Keratinocyte (primary cell): Measurements from ENCODE around the gene PDZRN3. TPM values are rescaled to one million over a fixed set of nuclear protein-coding genes. Genes with fewer than 3 reads are reported as not detected.

Experiments used
- DNase-seq: peaks from one replicate; pipeline ENCODE4 v3.0.0-alpha.2; 2011; ENCODE audit warnings: low read depth, missing footprints, low spot score
- FAIRE-seq: peaks from 2 replicates; lab custom pipeline; 2011; peaks lifted over from hg19 to GRCh38; lab: Jason Lieb, UNC
- H2AFZ ChIP-seq: 2 replicates; pipeline ENCODE4 v1.6.0; 2012; ENCODE audit warnings: low read length, control low read depth, inconsistent platforms; ENCODE audit not compliant: control insufficient read depth
- H3K27ac ChIP-seq: 2 replicates; pipeline ENCODE4 v1.5.1; 2011; ENCODE audit warnings: low read length; ENCODE audit not compliant: control insufficient read depth, insufficient read depth
- H3K27me3 ChIP-seq: 3 replicates; pipeline ENCODE4 v1.6.0; 2011; ENCODE audit warnings: low read length; ENCODE audit not compliant: control insufficient read depth, insufficient read depth; ENCODE audit errors: extremely low read depth
- H3K36me3 ChIP-seq, 2 experiments: 2 replicates in 1 of 2; 3 replicates in 1 of 2; pipeline ENCODE4 v1.5.1; 2011; ENCODE audit warnings: low read length in 2 of 2, mild to moderate bottlenecking in 1 of 2; ENCODE audit not compliant: control insufficient read depth in 2 of 2, insufficient read depth in 2 of 2; ENCODE audit errors: extremely low read depth in 1 of 2
- H3K4me1 ChIP-seq: 3 replicates; pipeline ENCODE4 v1.5.1; 2011; ENCODE audit warnings: low read length; ENCODE audit not compliant: control insufficient read depth, insufficient read depth; ENCODE audit errors: extremely low read depth
- H3K4me2 ChIP-seq: 3 replicates; pipeline ENCODE4 v1.6.0; 2011; ENCODE audit warnings: low read depth, low read length; ENCODE audit not compliant: control insufficient read depth, insufficient read depth; ENCODE audit errors: extremely low read depth
- H3K4me3 ChIP-seq, 3 experiments: fragments of 200-600 bp in 1 of 3; sonication (generic) in 1 of 3; 2 replicates in 2 of 3; 3 replicates in 1 of 3; pipeline ENCODE4 v1.5.1; 2011 to 2016; ENCODE audit warnings: low read length in 3 of 3, mild to moderate bottlenecking in 3 of 3, control low read depth in 2 of 3, inconsistent platforms in 1 of 3, low read depth in 1 of 3, mixed read lengths in 1 of 3, mixed run types in 1 of 3, moderate library complexity in 1 of 3; ENCODE audit not compliant: control insufficient read depth in 2 of 3, insufficient read depth in 2 of 3; ENCODE audit errors: extremely low read depth in 1 of 3
- H3K79me2 ChIP-seq: 2 replicates; pipeline ENCODE4 v1.6.0; 2012; ENCODE audit warnings: low read length; ENCODE audit not compliant: control insufficient read depth, insufficient read depth
- H3K9ac ChIP-seq: 3 replicates; pipeline ENCODE4 v1.6.0; 2011; ENCODE audit warnings: low read length; ENCODE audit not compliant: control insufficient read depth, insufficient read depth; ENCODE audit errors: extremely low read depth
- H3K9me1 ChIP-seq: 3 replicates; pipeline ENCODE4 v1.6.0; 2011; ENCODE audit warnings: low read length; ENCODE audit not compliant: control insufficient read depth, insufficient read depth; ENCODE audit errors: extremely low read depth
- H3K9me3 ChIP-seq: 2 replicates; pipeline ENCODE4 v1.5.1; 2012; ENCODE audit warnings: low read depth, low read length; ENCODE audit not compliant: control insufficient read depth
- H4K20me1 ChIP-seq: 3 replicates; pipeline ENCODE4 v1.6.0; 2011; ENCODE audit warnings: low read length; ENCODE audit not compliant: control insufficient read depth, insufficient read depth; ENCODE audit errors: extremely low read depth
- EZH2 ChIP-seq: IDR thresholded peaks from one replicate; pipeline ENCODE4 v1.6.1; 2012; ENCODE audit warnings: inconsistent platforms, mild to moderate bottlenecking, low read length, moderate library complexity
- dilution Hi-C: fragments of 300-500 bp; cut with MboI; formaldehyde crosslinking; loops from one replicate; pipeline ENCODE4 v1.7.0; 2020; ENCODE audit warnings: low sequenced_read_pairs; ENCODE audit not compliant: extremely low pct_ligation_motif_present
- polyA plus RNA-seq, 5 experiments: library from polyadenylated mRNA; depleted of rRNA in 3 of 5; stranded (reverse) in 3 of 5; stranded (forward) in 1 of 5; unstranded in 1 of 5; fragments of >200 nt; gene quantifications; 1 replicate in 1 of 5; 2 replicates in 3 of 5; 3 replicates in 1 of 5; pipeline versions ENCODE4 v1.2.1 to v1.2.3, GENCODE V29; 2011 to 2012; ENCODE audit warnings: missing spikeins in 2 of 5, low read depth in 1 of 5, low replicate concordance in 1 of 5
- TF ChIP-seq, protein P1 (sequence below), 3 experiments: IDR thresholded peaks in 1 of 3; conservative IDR thresholded peaks in 1 of 3; optimal IDR thresholded peaks in 1 of 3; 2 replicates in 2 of 3; 3 replicates in 1 of 3; pipeline versions ENCODE3 to v1.5.1; 2011; ENCODE audit warnings: low read length in 3 of 3, mild to moderate bottlenecking in 3 of 3, moderate library complexity in 2 of 3, control low read depth in 1 of 3, inconsistent platforms in 1 of 3; ENCODE audit not compliant: insufficient read depth in 2 of 3; ENCODE audit errors: extremely low read depth in 1 of 3

Gene PDZRN3
- polyA plus RNA-seq, 1 donor (not counting 4 experiments of a cell fraction or from before 2014, with no cell fraction given), result not detected

DNA sequence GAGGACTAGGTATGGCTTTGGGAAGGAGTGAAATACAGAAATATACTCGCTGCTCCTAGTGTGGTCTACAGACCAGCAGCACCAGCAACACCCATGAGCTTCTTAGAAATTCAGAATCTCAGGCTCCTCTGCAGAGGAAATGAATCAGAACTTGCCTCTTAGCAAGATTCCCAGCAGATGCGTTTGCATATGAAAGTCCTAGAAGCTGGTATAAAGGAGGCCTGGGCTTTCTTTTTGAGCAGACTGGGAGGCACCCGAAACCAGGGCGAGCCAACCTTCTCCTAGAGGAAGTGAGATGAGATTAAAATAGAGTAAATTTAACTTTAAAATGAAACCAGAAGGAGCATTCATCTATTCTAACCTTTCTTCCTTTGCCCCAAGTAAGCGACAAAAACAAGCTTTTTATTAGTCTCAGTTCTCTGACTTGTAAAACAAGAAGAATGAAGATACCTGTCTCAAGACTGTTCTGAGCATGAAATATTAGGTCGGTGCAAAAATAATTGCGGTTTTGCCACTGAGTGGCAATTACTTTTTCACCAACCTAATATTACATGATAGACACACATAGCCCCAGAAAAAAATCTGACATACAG lies 140.0 kb downstream of the PDZRN3 start:
- no peak for DNase-seq
- Histone ChIP-seq H2AFZ (no peak overlapping the region), H4K20me1 (no peaks in the 10 kb centered on the region), H3K27me3 (no peaks in the 10 kb centered on the region), H3K9me3 (no peaks in the 10 kb centered on the region), H3K9ac (no peak overlapping the region), H3K4me1 (no peaks in the 10 kb centered on the region), H3K27ac (no peak overlapping the region), H3K4me3 (no peak overlapping the region), H3K4me2 (no peak overlapping the region), H3K79me2 (no peaks in the 10 kb centered on the region), H3K36me3 (no peaks in the 10 kb centered on the region), H3K9me1 (no peaks in the 10 kb centered on the region)
- dilution Hi-C loops, result no loop called here
- TF ChIP-seq, protein P1, sequence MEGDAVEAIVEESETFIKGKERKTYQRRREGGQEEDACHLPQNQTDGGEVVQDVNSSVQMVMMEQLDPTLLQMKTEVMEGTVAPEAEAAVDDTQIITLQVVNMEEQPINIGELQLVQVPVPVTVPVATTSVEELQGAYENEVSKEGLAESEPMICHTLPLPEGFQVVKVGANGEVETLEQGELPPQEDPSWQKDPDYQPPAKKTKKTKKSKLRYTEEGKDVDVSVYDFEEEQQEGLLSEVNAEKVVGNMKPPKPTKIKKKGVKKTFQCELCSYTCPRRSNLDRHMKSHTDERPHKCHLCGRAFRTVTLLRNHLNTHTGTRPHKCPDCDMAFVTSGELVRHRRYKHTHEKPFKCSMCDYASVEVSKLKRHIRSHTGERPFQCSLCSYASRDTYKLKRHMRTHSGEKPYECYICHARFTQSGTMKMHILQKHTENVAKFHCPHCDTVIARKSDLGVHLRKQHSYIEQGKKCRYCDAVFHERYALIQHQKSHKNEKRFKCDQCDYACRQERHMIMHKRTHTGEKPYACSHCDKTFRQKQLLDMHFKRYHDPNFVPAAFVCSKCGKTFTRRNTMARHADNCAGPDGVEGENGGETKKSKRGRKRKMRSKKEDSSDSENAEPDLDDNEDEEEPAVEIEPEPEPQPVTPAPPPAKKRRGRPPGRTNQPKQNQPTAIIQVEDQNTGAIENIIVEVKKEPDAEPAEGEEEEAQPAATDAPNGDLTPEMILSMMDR (optimal IDR thresholded peaks at IDR 0.05 in 1 of 3, IDR thresholded peaks at IDR 0.05 in 1 of 3, conservative IDR thresholded peaks at IDR 0.05 in 1 of 3; ENCODE audit: extremely low read depth in 1 of 3, insufficient read depth in 2 of 3, low read length in 3 of 3), result no peak
- TF ChIP-seq EZH2, result no peak
- FAIRE-seq, result no peak

DNA sequence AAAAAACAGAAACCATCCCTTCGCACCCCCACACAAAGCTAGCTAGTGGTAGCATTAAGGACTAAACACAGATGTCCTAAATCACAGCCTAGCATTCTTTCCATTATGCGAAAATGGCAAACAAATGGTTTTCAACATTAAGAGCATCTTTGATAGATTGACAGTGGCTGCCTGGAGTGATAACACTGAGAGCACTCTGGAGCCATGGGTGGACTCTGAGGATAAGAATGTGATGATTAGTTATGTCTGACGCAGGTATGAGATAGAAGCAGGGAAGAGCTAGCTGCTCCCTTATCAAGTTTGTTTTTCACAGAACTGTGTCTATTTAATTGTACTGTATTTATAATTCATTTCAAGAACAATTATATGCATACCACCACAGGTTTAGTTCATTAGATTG lies 142.9 kb downstream of the PDZRN3 start:
- no peaks in the 10 kb centered on the region for H3K79me2 ChIP-seq
- H3K4me3 ChIP-seq, result no peak overlapping the region
- H3K9me1 ChIP-seq, result no peaks in the 10 kb centered on the region
- H3K9me3 ChIP-seq, result no peaks in the 10 kb centered on the region
- no peak overlapping the region for H3K27ac ChIP-seq
- no peak overlapping the region for H3K4me2 ChIP-seq
- H2AFZ ChIP-seq, result no peak overlapping the region
- no peaks in the 10 kb centered on the region for H3K27me3 ChIP-seq
- FAIRE-seq (no peak), DNase-seq (no peak)
- H3K4me1 ChIP-seq, result no peaks in the 10 kb centered on the region
- dilution Hi-C loops, result no loop called here
- TF ChIP-seq EZH2, result no peak
- TF ChIP-seq, protein P1 (optimal IDR thresholded peaks at IDR 0.05 in 1 of 3, IDR thresholded peaks at IDR 0.05 in 1 of 3, conservative IDR thresholded peaks at IDR 0.05 in 1 of 3; ENCODE audit: extremely low read depth in 1 of 3, insufficient read depth in 2 of 3, low read length in 3 of 3), result no peak
- H3K36me3 ChIP-seq, result no peaks in the 10 kb centered on the region
- H4K20me1 ChIP-seq, result no peaks in the 10 kb centered on the region
- no peak overlapping the region for H3K9ac ChIP-seq
